HG03139 (cell line): ENCODE measurements around the gene DDIT4.
A peak's percentile ranks its signal among the peaks of the same experiment; 100 is the strongest.
"Not testable (repeated sequence)": the region's sequence is repeated elsewhere in the genome, so short reads cannot be mapped to it uniquely, and the experiment has no call there.

Source experiments
- ATAC-seq: cut with Tn5 transposase; IDR thresholded peaks from one replicate; pipeline ENCODE4 v1.9.1; 2021; ENCODE audit not compliant: unreplicated experiment

Gene DDIT4

DNA sequence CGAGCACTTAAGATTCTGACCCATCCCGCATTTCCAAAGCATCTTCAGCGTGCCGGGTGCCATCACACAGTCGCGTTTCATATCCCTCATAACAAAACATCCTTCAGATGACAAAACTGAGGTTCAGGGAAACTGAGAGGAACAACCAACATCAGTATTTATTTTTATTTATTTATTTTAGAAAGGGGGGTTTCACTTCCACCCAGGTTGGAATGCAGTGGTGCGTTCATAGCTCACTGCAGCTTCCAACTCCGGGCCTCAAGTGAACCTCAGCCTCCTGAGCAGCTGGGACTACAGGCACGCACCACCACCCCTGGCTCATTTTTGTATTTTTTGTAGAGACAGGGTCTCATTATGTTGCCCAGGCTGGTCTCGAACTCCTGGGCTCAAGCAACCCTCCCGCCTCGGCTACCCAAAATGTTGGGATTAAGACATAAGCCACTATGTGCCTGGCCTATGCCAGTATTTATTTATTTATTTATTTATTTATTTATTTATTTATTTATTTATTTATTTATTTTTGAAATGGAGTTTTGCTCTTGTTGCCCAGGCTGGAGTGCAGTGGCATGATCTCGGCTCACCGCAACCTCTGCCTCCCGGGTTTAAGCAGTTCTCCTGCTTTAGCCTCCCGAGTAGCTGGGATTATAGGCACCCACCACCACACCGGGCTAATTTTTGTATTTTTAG is 24.4 kb upstream of the DDIT4 start:
- not testable (repeated sequence) for ATAC-seq

DNA sequence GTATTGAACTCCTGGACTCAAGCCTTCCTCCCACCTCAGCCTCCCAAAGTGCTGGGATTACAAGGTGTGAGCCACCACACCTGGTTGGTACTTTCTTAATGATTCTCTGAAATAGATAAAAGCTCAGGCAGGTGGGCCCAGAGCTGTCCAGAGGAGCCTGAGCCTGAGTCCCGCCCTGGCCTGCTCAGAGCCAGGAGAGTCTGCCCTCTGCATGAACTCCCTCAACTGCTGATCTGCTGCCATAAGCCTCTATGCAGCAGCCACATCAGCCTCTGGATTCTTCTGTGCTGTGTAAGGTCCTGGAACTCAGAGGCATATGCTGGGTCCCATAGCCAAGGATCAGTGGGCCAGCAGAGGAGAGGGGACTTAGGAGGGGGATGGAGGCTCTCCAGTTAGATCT is 23.1 kb upstream of the DDIT4 start:
- ATAC-seq: no peak

DNA sequence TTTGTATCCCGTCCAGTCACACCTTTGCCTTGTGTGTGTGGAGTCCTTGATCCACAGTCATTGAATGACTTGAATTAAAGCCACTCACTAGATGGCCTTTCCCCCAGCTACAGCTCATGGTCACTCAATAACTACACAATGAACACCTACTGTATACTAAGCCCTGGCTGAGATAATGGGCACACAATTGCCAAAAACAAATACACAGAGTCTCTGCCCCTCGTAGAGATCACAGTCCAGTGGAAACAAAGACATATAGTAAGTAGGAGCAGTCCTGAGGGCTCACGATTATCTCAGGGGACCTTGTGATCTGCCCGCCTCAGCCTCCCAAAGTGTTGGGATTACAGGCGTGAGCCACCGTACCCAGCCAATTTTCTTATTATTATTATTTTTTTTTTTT is 22.1 kb upstream of the DDIT4 start:
- no peak for ATAC-seq

DNA sequence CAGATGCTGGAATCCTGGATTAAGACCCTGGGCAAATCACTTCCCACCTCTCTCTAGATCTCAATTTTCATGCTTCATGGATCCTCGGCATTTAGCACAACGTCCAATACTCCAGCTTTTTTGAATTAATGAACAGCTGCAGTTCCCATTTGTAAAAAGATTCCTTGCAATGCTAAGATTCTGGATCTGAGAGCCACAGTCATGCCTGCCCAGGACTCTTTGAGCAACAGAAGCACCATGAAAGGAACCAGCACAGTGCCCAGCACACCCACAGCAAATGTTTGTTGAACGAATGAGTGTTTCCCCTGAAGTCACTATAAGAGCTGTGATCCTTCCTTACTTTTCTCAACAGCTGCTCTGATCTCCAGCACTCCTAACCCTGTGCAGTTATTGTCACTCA is 20.8 kb upstream of the DDIT4 start:
- no peak for ATAC-seq

DNA sequence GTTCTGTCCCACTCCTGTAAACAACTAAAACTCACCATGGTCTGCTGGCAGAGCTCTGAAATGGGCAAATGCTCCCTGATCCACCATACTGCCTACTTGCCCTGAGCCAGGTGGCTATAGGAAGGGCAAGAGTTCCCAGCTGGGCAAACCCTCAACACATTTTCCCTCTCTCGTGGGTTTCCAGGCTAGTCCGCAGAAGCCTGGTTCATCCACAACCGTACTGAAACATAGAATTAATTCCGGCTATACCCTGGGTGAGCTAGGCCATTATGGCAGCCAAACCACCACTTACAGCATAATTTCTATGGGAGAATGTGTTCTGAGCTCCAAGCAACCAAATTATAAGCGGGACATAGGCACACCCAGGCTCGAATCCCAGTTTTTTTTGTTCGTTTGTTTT is 20.1 kb upstream of the DDIT4 start:
- no peak for ATAC-seq

DNA sequence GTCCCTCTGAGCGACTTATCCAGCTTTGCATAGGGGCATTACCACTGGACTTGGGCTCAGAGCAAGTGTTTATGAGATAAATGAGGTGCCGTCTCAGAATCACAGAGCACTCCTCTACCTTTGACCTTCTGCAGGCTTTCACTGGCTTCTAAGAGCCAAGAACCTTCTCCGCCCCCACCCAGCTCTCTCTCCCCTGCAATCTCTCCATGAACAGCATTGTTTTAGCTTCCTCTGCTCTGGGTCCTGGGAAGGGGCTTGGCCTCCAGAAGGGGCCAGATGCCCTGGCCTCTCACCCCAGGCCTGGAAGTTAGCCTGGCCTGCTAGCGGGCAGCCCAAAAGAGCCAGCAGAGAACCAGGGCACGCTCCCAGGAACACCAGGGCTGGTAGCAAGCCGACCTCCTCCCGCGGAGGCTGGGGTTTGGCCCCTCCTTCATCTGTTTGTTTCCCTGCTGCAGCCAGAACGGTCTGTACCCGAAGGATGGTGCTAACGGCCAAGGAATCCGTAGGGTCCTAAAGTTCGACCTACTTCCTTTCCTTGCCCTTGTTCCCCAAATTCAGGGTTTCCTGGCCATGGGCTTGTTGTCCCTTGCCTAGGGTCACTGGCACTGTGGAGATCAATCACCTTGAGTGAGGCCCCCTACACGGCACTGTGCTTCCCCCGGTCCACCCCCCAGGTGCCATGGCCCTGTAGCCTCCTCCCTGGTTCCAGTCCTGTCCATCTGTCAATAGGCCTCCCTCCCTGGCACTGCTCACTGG is 18.7 kb upstream of the DDIT4 start:
- ATAC-seq: no peak

DNA sequence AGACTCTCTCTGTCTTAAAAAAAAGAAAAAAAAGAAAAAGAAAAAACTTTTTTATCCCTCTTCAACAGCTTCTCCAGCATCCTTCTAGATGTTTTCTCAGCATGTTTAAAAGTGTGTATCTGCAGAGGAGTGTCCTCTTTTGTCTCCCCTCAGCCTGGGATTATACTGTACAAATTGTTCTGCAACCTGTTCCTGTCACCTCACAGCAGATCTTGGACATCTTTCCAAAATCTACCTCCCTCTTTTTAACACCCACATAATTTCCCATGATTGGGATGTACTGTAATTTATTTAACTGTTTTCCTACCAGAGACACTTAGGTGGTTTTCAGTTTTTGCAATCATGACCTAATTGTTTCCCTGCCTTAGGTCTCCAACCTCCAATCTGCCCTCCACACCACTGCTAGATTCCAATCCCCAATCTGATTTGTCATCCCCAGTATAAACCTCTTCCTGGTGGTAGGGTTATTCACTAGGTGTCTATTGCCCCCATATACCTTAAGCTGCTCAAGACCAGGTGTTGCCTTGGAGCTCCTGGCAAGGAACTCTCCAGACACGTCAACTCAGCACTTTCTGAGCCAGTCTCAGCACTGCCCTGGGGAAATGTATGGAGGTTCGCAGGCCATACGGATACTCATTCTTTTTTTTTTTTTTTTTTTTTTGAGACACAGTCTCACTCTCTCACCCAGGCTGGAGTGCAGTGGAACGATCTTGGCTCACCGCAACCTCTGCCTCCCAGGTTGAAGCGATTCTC is 17.6 kb upstream of the DDIT4 start:
- no peak for ATAC-seq

DNA sequence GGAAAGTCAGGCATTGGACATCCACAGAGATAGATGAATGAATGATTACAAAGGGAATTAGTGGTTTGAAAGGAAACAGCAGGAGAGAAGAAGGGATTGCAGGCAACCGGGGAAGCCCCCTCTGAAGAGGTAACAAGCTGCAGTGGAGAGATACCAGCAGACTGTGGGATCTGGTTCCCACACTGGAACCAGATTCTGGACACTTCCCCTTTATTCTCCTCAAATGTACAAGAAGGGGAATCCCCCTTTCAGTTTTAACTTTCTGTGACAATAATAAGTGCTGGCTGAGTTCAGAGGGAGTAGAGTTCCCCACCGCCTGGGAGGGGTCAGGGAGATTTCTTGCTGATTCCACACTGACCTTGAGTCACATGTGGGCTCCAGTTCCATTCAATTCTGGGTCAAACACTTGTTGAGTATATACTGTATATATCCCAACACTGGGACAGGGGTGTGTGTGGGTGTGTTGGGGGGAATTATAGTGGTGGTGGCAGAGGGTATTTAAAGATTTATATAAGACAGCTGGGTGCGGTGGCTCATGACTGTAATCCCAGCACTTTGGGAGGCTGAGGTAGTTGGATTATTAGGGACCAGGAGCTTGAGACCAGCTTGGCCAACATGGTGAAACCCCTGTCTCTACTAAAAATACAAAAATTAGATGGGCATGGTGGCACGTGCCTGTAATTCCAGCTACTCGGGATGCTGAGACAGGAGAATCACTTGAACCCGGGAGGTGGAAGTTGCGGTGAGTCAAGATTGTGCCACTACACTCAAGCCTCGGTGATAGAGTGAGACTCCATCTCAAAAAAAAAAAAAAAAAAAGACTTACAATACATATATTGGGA is 16.5 kb upstream of the DDIT4 start:
- ATAC-seq: no peak

DNA sequence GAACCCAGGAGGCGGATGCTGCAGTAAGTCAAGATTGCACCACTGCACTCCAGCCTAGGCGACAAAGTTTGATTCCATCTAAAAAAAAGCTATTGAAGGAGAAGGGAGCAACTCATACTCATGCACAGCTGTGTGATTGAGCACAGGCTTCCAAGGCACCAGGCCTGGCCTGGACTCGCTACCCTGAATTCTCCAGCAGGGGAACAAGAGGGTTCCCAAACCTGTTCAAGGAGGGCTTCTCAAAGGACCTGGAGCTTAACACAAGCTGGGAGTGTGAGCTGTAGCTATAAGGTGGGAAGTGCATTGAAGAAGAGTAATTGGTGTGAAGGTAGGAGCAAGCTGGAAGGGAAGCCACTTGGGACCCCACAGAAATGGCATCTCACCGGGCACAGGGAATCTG is 15.1 kb upstream of the DDIT4 start:
- no peak for ATAC-seq

DNA sequence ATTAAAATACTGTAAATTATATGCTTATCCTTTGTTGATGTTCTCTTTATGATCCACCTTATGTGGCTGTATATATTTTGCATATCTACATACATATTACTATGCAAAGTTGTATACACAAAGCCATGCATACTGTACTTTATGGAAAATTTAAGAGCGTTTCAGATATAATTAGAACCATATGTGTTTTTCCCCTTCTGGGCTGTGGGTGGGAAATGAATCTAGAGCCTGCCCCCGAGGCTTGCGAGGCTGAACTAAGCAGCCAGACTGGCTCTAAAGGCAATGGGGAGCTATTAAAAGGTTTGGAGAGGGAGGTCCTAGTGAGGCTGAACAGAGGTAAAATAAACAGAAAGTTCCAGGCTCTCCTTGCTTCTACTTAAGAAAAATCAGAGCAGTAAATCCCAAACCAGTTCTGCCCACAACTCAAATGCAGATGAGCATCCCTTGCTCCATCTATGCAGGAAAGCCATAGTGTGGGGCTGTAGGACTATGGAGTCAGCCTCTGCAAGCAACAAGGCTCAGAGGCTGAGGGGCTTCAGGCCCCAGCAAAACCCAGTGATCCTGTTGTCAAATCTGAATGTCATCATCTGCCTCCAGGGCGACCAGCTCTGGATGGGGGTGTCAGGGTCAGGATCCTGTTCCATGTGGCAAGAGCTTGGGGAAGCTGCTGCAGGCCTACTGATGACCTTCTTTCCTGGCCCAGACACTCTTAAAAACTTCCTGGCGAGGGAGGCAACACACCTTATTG is 14.1 kb upstream of the DDIT4 start:
- ATAC-seq: no peak

DNA sequence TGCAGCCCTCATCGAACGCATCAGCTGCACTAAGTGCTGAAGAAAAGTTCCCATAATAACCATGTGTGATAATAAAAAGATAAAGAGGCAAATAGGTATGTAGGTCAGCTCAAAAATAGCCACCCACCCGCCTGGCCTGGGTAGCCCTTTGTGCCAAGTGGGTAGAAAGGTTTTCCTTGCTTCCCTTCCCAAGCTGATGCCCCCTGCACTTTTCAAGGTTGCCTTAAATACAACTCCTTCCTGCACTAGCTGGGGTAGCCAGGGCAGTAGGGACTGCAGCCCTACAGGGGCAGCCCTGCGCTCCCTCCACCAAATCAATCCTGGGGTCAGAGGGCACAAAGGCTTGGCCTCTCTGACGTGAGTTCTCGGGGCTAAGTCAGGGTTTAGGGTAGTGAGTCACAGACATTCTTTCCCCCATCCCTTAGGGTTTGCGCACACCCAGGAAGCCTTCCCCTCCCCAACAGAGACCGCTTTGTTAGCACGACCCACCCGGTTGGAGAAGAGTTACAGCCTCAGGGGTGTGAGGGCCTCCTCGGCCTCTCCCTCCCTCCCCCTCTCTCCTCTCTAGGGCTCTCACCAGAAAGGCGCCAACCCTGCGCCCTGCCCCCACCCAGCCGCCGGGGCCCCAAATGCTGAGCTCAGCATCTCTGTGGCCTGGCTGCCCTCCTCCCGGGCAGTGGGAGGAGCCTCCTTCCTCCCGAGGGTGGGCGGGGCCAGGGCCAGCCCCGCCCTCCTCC is 13.3 kb upstream of the DDIT4 start:
- peak; percentile 55 for ATAC-seq

DNA sequence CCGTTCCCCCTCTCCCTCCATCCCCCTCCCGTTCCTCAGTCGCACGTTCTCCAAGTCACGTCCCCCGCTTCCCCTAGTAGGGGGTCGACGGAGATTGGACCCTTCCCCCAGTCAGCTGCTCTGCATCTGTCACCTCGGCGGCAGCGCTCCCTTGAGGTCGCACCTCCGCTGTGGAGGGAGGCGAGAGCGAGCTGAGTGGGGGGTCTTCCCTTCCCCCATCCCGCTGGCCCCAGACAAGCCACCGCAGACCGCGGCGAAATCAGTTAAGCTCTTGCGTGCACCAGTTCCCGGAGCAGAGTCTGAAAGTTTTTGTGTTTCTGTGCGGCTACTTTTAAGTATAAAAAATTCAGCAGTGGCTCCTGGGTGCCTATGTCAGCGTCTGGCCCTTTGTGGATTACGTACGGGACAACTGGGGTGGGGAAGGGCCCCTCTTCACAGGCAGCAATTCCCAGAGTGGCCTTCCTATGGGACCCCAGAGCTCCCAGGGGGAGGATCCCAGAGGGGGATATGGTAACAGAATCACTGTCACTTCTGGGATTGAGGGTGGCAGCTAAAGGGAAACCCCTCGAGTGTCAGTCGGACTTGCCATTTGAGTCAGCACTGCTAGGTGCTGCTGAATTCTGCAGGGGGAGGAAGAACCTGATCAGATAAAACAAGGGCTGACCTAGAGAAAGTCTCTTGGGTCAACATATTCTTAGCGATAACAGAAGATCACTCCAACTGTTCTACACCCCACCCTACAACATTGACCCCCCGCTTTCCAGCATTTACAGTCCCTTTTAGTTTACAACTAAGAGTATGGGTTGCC is 12.5 kb upstream of the DDIT4 start:
- peak; percentile 37 for ATAC-seq

DNA sequence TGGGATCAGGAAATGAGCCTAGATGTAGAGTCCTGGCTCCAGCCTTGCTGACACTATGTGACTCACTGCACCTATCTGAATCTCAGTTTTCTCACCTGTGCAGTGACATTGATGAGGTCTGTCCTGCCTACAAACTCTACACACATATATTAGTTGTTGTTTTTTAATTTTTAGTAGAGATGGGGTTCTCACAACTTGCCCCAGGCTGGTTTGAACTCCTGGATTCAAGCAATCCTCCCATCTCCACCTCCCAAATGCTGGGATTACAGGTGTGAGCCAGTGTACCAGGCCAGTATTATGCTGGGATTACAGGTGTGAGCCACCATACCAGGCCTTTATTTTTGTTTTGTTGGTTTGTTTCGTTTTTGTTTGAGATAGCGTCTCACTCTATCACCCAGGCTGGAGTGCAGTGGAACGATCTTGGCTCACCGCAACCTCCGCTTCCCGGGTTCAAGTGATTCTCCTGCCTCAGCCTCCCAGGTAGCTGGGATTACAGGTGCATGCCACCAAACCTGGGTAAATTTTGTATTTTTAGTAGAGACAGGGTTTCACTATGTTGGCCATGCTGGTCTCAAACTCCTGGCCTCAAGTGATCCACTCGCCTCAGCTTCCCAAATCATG is 11.8 kb upstream of the DDIT4 start:
- no peak for ATAC-seq

DNA sequence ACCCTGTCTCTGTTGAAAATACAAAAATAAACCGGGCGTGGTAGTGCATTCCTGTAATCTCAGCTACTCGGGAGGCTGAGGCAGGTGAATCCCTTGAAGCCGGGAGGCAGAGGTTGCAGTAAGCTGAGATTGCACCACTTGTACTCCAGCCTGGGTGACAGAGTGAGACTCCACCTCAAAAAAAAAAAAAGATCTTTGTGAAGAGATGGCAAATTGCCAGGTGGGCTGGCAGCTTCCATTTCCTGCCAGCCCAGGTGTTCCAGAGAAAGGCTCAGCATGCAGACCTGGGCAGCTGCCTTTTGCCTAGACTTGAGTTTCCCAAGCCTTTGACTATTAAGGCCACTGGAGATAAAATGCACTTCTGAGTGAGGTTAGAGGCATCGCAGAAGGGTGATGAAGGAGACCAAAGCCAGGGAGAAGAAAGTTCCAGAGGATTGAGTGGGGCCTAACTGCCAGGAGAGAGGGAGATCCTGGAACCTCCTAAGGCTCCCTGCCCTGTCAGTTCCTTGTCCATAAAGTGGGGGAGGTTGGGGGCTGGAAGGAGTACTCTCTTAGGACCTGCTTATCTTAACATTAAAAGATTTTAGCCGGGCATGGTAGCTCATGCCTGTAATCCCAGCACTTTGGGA is 10.0 kb upstream of the DDIT4 start:
- no peak for ATAC-seq

DNA sequence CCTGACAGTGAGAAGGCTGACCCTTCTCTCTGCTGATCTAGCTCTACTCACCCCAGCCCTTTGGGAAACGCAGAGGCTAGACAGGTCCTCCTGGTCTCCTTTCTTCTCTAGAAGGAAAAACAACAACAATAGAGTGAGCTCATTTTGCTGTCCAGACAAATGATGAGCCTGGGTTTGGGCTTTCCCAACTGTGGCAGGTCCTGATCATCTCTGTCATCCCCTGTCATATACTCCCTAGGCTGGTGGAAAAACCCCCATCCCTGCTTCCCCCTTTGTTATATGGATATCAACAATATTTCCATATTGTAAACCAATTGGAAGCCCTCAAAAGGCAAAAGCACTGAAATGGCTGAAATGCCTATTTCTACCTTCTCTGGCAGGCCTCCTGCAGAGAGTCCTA is 9.2 kb upstream of the DDIT4 start:
- ATAC-seq: no peak

DNA sequence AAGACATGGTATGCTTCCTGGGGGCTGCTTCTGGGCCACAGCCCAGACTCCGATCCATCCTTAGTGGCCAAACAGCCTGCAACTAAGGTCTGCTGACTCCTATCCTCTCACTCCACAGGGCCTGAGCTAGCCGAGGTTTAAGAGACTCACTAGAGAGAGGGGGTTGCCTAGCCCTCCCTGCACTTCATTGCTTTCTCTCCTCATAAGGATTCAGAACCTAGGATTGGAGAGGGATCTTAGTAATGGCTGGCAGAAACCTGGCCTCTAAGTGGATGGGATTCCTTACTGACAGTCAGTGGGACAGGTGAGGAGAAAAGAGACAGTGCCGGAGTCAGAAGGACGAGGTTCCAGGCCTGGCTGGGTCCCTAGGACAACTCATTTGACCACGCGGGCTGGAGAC is 8.2 kb upstream of the DDIT4 start:
- no peak for ATAC-seq

DNA sequence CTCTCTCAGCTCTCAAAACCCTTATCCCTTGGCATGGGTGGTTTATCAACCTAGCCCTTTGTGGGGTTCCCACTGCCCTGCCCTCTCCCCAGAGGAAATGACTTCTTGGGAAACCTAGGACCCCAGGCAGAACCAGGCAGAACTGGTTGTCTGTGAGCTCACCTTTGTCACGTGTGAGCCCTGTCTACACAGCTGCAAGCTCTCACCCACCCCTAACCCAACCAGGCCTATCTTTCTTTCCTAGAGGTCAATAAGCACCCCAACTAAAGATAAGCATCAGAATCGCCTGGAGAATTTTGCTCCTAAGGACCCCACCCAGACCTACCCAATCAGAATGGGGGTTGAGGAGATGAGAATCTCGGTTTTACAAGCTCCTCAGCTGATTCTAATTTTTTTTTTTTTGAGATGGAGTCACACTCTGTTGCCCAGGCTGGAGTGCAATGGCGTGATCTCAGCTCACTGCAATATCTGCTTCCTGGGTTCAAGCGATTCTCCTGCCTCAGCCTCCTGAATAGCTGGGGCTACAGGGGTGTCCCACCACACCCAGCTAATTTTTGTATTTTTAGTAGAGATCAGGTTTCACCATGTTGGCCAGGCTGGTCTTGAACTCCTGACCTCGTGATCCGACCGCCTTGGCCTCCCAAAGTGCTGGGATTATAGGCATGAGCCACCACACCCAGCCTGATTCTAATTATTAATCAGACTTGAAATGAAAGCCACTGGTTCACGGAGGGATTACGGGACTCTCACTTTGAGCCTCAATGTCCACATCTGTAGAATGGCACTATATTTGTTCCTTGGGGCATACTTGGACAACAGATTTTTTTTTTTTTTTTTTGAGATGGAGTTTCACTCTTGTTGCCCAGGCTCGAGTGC is 7.5 kb upstream of the DDIT4 start:
- no peak for ATAC-seq
